Activated B cell treated with CpG ODN at 0.5 μM for 24 hours (primary cell): Measurements from ENCODE around the gene PABPC4L. TPM values are rescaled to one million over a fixed set of nuclear protein-coding genes. Genes with fewer than 3 reads are reported as not detected.

Experiments
- ATAC-seq: fragments of 200-7000 bp; cut with Tn5 transposase; one replicate; pipeline ENCODE4 v1.10.0; 2021; ENCODE audit warnings: low read depth, mild to moderate bottlenecking, moderate library complexity
- CTCF ChIA-PET: fragments of 350-600 bp; sonication (Branson Sonifier 250); formaldehyde crosslinking; loops from one replicate; lab custom pipeline; 2021; ENCODE audit warnings: antibody characterized with exemption; lab: Charles Lee
- POLR2A ChIA-PET: fragments of 350-600 bp; sonication (Branson Sonifier 250); formaldehyde crosslinking; loops from one replicate; lab custom pipeline; 2021; ENCODE audit warnings: antibody characterized with exemption; lab: Charles Lee
- DNase-seq: peaks from one replicate; pipeline ENCODE4 v3.0.0; 2022
- H3K27ac Mint-ChIP-seq: one replicate; pipeline ENCODE4 v1.8.0; 2020; ENCODE audit warnings: mixed read lengths
- H3K27me3 Mint-ChIP-seq: one replicate; pipeline ENCODE4 v1.8.0; 2021; ENCODE audit warnings: mixed read lengths
- H3K36me3 Mint-ChIP-seq: one replicate; pipeline ENCODE4 v1.8.0; 2021; ENCODE audit warnings: low read depth, mixed read lengths
- H3K4me1 Mint-ChIP-seq: one replicate; pipeline ENCODE4 v1.8.0; 2021; ENCODE audit warnings: mixed read lengths
- H3K4me3 Mint-ChIP-seq: one replicate; pipeline ENCODE4 v1.8.0; 2020; ENCODE audit warnings: mild to moderate bottlenecking, mixed read lengths
- H3K9me3 Mint-ChIP-seq: one replicate; pipeline ENCODE4 v1.8.0; 2020; ENCODE audit warnings: mixed read lengths
- intact Hi-C: fragments of 100-400 bp; cut with micrococcal nuclease; formaldehyde crosslinking; loops from one replicate; pipeline ENCODE4 v1.15.1; 2024
- total RNA-seq: library from RNA; stranded (reverse); gene quantifications from 2 replicates; pipeline ENCODE4 v1.2.3, GENCODE V29; 2022
- TF ChIP-seq, protein P1 (sequence below): fragments of 200-600 bp; IDR thresholded peaks from one replicate; pipeline ENCODE4 v1.8.0; 2022; ENCODE audit warnings: antibody characterized with exemption, mild to moderate bottlenecking

Gene PABPC4L
- total RNA-seq, 1 donor from 2014 or later = not detected

DNA sequence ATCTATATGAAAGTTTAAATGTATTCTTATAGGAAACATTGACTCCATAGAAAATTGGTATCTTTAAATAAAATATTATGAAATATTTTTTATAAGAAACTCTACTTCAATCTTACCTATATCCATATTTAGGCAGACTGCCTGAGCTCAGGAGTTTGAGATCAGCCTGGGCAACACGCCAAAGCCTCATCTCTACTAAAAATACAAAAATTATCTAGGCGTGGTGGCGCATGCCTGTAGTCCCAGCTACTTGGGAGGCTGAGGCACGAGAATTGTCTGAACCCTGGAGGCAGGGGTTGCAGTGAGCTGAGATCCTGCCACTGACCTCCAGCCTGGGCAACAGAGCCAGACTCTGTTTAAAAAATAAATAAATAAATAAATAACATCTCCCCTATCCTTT lies 47.5 kb downstream of the PABPC4L start:
- no peak for ATAC-seq
- no peak overlapping the region for H3K4me3 Mint-ChIP-seq
- no peaks in the 10 kb centered on the region for H3K9me3 Mint-ChIP-seq
- intact Hi-C loops = no loop called here
- no peak for DNase-seq
- no peak overlapping the region for H3K27ac Mint-ChIP-seq
- ChIA-PET POLR2A (no interaction called here), CTCF (no interaction called here)
- no peaks in the 10 kb centered on the region for H3K36me3 Mint-ChIP-seq
- H3K4me1 Mint-ChIP-seq = no peaks in the 10 kb centered on the region
- TF ChIP-seq, protein P1, sequence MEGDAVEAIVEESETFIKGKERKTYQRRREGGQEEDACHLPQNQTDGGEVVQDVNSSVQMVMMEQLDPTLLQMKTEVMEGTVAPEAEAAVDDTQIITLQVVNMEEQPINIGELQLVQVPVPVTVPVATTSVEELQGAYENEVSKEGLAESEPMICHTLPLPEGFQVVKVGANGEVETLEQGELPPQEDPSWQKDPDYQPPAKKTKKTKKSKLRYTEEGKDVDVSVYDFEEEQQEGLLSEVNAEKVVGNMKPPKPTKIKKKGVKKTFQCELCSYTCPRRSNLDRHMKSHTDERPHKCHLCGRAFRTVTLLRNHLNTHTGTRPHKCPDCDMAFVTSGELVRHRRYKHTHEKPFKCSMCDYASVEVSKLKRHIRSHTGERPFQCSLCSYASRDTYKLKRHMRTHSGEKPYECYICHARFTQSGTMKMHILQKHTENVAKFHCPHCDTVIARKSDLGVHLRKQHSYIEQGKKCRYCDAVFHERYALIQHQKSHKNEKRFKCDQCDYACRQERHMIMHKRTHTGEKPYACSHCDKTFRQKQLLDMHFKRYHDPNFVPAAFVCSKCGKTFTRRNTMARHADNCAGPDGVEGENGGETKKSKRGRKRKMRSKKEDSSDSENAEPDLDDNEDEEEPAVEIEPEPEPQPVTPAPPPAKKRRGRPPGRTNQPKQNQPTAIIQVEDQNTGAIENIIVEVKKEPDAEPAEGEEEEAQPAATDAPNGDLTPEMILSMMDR = no peak
- H3K27me3 Mint-ChIP-seq = no peaks in the 10 kb centered on the region

- Mint-ChIP-seq H3K4me1 (no peaks in the 10 kb centered on the region), H3K4me3 (no peak overlapping the region), H3K27me3 (no peaks in the 10 kb centered on the region), H3K9me3 (no peaks in the 10 kb centered on the region), H3K36me3 (no peaks in the 10 kb centered on the region), H3K27ac (no peak overlapping the region)
- no peak for DNase-seq
- ChIA-PET POLR2A (no interaction called here), CTCF (no interaction called here)
- ATAC-seq = no peak
- intact Hi-C loops = no loop called here
- TF ChIP-seq, protein P1 = no peak
Observed at GRCh38 chr4:134147941-134148340, 53.6 kb downstream of the PABPC4L start.
